HG02588 (cell line): ENCODE measurements around the gene MRPL11.

Experiments used
- ATAC-seq: cut with Tn5 transposase; IDR thresholded peaks from one replicate; pipeline ENCODE4 v1.9.1; 2021; ENCODE audit warnings: mild to moderate bottlenecking, moderate library complexity; ENCODE audit not compliant: unreplicated experiment

MRPL11 gene

GRCh38 chr11:66407651-66408050 lies 31.0 kb downstream of the MRPL11 start:
- no peak for ATAC-seq

GRCh38 chr11:66393954-66394353 lies 44.7 kb downstream of the MRPL11 start:
- no peak for ATAC-seq

GRCh38 chr11:66391322-66391721 lies 47.3 kb downstream of the MRPL11 start:
- no peak for ATAC-seq

GRCh38 chr11:66388780-66389386 lies 49.8 kb downstream of the MRPL11 start:
- no peak for ATAC-seq

GRCh38 chr11:66386171-66387069 lies 52.2 kb downstream of the MRPL11 start:
- ATAC-seq, result no peak
